Right lobe of liver (tissue), 4 donors: Measurements from ENCODE around the gene CTNND2.

Experiments used
- CTCF ChIP-seq, 4 donors: fragments of 200-600 bp in 3 of 4; fragments of 450-650 bp in 1 of 4; IDR thresholded peaks; one replicate each; pipeline versions ENCODE4 v1.5.1 to v1.8.0; 2016 to 2022; ENCODE audit warnings: antibody characterized with exemption in 4 of 4, mild to moderate bottlenecking in 2 of 4
- POLR2A ChIP-seq: fragments of 450-650 bp; IDR thresholded peaks from one replicate; pipeline ENCODE4 v1.6.1; 2017; ENCODE audit warnings: antibody characterized with exemption, mild to moderate bottlenecking
- donor health status: DM: no; HTN: no; CAD: no.
- donor health status: DM: no; HTN: no; CAD: no.
- donor health status: DM: no; HTN: yes; CAD: no.

- TF ChIP-seq CTCF (IDR thresholded peaks at IDR 0.05) (no peak), POLR2A (no peak)
These were observed 603.5 kb downstream of the CTNND2 start for GRCh38 chr5:11300736-11301135.
